Stimulated activated CD8-positive, alpha-beta memory T cell treated with anti-CD3 and anti-CD28 coated beads, Interleukin-2, amount 100 ng/mL, for 1 hour (primary cell): ENCODE measurements around the gene SCN1B.
"Not testable (repeated sequence)": the region's sequence is repeated elsewhere in the genome, so short reads cannot be mapped to it uniquely, and the experiment has no call there.

ENCODE experiments used
- DNase-seq, 2 donors: peaks; one replicate each; pipeline ENCODE4 v3.0.0-alpha.2; 2020; ENCODE audit warnings: low read depth in 2 of 2

The SCN1B gene

DNA sequence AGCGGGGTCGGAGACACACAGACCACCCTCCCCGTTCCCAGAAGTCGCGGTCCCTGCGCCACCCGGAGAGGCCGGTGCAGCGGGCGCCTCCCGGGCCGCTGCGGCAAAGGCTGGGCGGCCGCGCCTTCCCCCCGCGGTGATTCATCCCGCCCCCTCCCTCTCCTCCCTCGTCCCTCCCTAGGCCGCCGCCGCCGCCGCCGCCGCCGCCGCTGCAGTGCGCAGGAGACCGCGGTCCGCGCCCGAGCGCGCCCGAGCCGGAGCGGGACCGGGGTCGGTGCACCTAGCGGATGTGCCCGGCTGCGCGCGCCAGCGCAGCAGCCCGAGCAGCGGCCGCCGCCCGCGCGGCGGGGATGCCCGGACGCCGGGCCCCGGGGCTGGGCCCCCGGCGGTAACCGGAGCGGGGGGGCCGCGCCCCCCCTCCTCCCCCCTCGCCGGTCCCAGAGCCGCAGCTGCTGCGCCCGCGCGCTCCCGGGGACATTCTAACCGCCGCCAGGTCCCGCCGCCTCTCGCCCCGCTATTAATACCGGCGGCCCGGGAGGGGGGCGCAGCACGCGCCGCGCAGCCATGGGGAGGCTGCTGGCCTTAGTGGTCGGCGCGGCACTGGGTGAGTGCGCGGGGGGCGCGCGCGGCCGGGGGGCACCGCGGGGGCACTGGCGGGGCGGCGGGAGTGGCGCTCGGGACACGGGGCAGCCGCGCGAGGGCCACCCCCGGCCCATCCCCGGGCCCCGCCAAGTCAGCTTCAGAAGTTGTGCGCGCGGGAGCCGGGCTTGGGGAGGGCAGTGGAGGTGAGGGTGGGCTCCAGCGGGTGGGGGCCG, at the start of gene SCN1B:
SCN1B (plus strand) TSS at position 214 of the 815 bp plus-strand sequence; CDS start at position 565, 351 bp downstream.
- DNase-seq, result peak; percentile 31 to 41

GRCh38 chr19:34982275-34982674, 48.0 kb upstream of the SCN1B start:
- DNase-seq, result no peak

DNA sequence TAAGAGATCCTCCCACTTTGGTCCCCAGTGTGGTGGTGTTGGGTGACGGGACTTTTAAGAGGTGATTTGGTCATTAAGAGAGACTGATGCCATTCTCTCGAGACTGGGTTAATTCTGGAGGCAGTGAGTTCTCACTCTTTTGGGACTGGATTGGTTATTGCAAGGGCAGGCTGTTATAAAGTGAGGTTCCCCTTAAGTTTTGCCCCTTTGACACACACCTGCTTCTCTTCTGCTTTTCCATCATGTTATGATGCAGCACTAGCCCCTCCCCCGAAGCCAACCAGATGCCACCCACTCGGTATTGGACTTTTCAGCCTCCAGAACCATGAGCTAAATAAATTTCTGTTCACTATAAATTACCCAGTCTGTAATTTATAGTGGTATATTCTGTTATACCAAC, 46.5 kb upstream of the SCN1B start:
- no peak for DNase-seq

GRCh38 chr19:34984287-34984686, 46.0 kb upstream of the SCN1B start:
- no peak for DNase-seq

DNA sequence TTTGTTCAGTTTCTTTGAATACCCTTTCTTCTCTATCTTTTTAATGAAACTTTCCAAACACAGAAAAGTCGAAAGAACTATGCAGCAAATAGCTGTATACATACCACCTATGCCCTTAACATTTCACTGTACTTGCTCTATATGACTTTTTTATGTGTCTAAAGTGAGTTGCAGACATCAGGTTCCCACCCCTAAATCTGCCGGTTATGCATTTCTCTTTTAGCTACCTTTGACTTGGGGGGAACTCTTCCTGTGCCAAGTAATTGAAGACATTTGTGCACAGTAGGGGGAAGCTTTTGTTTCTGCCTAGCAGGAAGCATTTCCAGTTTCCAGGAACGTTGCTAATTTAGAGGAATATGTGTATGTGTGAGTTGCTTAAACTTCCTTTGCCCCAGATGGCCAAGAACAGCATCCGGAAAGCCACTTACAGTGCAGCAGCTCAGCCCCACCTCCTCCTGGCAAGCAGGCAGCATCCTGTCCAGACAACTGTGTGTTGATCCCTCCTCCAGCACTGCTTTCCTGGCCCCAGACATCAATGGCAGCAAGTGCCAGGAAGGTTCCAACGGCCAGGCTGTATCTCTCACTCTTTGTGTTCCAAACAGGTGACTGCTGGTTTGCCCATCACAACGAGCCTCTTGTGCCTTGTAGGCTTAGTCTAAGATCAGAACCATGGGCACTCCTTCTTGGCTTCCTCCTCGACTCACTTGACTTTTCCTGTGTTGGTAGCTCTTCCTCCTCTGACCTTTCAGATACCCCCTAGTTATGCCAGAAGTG, 44.8 kb upstream of the SCN1B start:
- no peak for DNase-seq

DNA sequence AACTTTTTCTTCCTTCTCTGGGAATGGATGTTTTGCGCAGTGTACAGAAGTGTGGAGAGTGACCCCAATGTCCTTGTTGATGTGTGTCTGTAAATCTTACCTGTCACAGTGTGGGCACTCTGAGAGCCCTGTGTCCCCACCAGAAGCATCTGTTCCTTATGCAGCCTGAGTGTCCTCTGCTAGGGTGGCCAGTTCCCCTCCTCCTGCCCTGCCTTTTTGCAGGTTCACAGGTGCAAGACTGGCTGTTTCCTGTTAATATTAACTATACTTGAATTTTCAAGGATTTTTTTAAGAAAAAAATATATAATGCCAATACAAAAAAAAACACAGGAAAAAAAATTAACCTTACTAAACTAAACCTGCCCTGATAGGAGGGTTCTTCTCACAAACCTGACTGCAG, 42.2 kb upstream of the SCN1B start:
- no peak for DNase-seq

- no peak for DNase-seq
These were observed 41.0 kb upstream of the SCN1B start for GRCh38 chr19:34989298-34989697.

DNA sequence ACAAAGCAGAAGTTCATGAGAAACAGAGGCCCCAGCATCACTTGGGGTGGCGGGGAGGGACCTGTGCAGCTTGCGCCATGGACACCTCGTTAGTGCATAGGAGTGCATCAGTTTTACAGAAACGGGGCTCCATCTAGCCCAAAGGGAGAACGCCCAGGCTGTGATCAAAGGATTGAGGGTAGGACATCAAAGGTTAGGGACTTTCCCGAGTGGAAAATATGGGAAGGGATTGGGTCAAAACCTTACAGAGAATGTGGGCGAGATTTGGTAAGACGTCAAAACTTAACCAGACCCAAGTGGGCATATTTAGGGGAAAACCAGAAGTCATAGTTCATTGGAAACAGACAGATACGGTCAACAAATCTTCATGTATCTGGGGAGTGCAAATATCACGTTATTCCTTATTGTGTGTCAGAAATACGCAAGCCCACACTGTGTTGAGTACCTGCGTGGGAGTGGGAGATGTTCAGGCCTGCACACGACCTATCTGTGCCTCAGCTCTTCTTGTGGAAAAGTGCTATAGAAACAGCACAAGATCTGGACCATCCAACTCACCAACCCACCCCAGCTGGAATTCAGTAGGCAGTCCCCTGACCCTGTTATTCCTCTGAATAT, 39.6 kb upstream of the SCN1B start:
- DNase-seq, result no peak

DNA sequence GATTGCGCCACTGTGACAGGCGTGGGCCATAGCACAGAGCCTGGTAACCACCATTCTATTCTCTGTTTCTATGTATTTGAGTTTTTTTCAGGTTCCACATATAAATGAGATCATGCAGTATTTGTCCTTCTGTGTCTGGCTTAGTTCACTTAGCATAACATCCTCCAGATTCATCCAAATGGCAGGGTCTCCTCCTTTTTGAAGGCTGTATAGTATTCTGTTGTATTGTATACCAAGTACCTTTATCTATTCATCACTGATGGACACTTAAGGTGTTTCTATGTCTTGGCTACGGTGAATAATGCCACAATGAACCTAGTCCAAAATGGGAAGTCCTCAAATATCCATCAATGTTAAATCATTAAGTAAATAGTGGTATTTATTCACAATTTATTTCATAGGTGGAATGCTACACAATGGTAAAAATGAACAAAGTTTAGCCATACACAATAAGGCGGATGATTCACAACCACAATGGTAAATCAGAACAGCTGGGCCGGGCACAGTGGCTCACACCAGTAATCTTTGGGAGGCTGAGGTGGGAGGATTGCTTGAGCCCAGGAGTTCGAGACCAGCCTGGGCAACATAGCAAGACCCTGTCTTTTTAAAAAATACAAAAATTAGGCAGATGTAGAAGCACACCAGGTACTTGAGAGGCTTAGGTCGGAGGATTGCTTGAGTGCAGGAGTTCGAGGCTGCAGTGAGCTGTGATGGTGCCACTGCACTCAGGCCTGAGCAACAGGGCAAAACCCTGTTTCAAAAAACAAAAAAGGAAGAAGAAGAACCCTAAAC, 38.5 kb upstream of the SCN1B start:
- DNase-seq, result no peak

GRCh38 chr19:34992582-34992981, 37.7 kb upstream of the SCN1B start:
- DNase-seq, result not testable (repeated sequence)

GRCh38 chr19:34994286-34994642, 36.0 kb upstream of the SCN1B start:
- no peak for DNase-seq

DNA sequence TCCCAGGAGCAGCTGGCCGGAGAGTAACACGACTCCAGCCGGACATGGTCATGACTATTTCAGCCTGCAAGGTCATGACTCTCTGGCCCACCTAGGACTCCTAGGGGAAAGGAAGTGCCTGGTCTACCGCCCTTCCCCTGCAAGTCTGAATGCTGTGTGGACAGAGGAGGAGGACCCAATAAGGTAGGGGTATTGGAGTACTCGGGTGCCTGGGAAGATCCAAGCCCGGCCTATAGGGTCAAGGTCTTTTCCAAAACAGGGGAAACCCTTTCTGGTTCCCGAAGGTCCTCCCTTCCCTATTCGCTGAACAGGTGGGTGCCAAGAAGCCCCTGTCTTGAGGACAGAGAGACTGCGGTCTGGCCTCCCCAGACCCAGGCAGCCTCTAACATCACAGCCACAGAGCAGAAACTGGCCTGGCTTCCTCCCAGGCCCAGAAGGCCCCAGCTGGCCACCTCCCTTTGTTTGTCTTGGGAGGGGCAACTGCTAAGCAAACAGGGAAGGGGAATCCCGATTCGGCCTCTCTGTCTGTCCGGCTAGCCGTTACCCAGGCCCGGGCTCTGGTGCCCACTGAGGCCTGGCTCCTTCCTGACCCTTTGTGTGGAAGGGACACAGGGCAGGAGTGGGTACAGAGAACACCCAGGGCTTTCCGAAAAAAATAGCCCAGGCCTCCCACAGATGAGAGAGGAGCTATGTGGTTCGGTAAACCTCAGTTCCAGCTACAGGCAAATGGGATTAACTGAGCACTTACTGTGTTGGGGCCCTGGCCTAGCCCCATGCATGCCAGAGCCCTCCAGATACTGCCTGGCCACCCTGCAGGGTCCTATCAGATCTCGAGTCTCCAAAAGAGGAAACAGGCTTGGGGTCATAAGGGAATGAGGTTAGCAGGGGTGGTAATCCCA, 35.4 kb upstream of the SCN1B start:
- no peak for DNase-seq

GRCh38 chr19:34995551-34995950, 34.7 kb upstream of the SCN1B start:
- no peak for DNase-seq

DNA sequence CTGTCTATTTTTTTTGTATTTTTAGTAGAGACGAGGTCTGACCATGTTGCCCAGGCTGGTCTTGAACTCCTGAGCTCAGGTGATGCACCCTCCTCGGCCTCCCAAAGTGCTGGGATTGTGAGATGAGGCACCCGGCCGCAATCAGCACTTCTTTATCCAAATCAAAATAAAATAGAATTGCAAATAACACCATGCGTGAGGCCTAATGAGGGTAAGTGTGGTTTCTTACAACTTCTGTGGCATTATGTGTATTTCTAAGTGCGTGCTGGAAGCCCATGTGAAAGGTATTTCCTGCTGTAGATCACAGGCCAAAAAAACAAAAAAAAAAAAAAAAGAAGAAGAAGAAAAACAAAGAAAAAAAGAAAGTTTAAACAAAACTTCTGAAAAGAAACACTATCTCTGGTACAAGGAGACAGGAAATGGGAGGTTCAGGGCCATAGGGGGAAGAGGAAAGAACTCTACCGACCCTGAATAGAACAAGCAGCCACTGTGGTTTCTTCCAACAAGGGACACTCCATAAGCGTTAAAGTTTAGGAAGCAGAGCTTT, 33.1 kb upstream of the SCN1B start:
- no peak for DNase-seq

- DNase-seq, result not testable (repeated sequence)
These were observed 32.0 kb upstream of the SCN1B start for GRCh38 chr19:34998224-34998623.

- DNase-seq, result no peak
These were observed 31.3 kb upstream of the SCN1B start for GRCh38 chr19:34998777-34999497.

DNA sequence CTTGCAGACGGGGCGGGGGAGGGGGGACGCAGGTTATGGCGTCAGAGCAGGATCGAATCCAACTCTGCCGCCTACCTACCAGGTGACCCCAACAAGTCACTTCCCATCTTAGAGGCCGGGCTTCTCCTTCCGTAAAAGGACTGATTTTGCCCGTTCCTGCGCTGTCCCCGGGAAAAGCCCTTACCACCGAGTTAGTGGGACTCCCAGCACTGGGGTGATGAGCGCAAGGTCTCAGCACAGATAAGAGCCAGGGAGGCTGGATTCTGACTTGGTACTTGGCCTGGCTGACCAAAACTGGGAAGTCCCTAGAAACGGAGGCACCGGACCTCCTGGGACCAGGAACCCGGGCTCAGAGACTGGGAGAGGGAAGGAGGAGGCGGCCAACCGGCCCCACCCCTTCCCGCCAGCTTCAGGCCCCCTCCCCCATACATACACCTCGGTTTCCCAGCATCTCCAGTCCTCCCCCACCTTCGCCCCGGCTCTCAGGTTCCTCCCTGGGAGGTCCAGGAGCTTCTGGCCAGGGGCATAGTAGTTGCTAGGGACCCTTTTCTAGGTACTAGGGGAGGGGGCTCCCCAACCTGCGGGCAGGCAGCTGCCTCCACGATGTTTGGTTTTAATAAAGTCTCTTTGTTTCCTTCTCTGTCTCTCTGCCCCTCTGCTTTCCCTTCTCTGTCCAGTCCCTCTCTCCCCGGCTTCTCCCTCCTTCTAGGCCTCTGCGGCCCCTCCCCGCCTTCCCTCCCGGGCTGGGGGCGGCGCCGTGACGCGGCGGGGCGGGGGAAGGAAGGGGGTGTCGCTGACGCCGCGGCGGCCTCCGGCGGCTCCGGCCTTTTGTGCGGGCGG, 30.6 kb upstream of the SCN1B start, which contains the start of gene GRAMD1A:
GRAMD1A (plus strand) TSS at position 826 of the 840 bp plus-strand sequence. CDS start 156 bp downstream, outside the sequence.
- peak in 1 of 2 donors; percentile 60 for DNase-seq

DNA sequence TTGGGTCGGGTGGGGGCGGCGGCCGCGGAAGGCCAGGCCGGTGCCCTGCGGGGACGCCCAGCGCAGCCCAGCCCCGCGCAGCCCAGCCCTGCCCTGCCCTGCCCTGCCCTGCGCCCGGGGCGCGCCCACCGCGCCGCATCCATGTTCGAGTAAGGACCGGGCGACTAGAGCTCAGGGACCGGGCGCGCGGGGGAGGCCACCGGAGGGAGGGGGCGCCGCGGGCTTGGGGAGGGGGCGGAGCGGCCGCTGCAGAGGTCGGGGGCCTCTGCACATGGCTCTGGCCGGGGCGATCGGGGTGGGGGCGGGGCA, 30.0 kb upstream of the SCN1B start:
- no peak for DNase-seq
